ENCODE data around the gene VPS37C. TPM values are rescaled to one million over a fixed set of nuclear protein-coding genes. Genes with fewer than 3 reads are reported as not detected.

Gene VPS37C
- total RNA-seq, 4 donors from 2014 or later, result 12.6 to 23.5 (median 18.0) TPM

DNA sequence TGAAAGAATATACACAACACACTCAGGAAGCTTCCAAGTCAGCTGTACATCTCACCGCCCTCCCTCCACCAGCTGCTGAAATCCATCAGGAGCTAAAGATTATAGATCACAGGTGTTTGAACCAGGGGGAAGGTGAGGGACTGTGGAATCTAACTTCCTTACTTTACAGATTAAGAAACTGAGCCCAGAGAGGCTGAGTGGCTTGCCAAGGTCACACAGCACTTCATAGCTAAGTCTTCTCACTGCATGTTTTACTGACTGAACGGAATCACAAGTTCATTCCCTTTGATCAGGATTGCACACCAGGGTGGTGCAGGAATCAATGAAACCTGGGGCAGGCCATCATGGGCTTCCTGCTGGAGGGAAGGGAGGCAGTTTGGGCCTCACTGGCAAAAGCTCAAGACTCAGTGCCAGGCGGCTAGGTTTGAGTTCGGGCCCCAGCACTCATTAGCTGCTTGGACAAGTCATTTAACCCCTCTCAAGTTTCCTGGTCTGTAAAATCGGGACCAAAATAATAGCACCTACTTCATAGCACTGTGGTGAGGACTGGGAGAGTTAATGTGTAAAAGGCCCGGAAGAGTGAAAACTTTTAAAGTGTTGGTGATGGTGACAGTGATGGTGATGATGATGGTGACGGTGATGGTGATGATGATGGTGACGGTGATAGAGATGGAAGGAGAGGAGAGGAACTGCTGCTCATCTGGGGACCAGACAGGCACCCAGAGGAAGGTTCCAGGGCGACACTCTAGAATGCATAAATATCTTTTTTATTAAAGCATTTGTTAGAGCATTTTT, 50.8 kb downstream of the VPS37C start:
- no peak for DNase-seq
- 82 to 86% methylated on average over 9 of the region's 9 CpGs for WGBS, 2 donors
- Histone ChIP-seq H3K27ac (no peak overlapping the region), H3K36me3 (no peaks in the 10 kb centered on the region), H3K4me3 (no peak overlapping the region), H3K4me1 (no peaks in the 10 kb centered on the region), H3K9me3 (no peaks in the 10 kb centered on the region), H3K27me3 (no peaks in the 10 kb centered on the region)
- TF ChIP-seq, protein P1, sequence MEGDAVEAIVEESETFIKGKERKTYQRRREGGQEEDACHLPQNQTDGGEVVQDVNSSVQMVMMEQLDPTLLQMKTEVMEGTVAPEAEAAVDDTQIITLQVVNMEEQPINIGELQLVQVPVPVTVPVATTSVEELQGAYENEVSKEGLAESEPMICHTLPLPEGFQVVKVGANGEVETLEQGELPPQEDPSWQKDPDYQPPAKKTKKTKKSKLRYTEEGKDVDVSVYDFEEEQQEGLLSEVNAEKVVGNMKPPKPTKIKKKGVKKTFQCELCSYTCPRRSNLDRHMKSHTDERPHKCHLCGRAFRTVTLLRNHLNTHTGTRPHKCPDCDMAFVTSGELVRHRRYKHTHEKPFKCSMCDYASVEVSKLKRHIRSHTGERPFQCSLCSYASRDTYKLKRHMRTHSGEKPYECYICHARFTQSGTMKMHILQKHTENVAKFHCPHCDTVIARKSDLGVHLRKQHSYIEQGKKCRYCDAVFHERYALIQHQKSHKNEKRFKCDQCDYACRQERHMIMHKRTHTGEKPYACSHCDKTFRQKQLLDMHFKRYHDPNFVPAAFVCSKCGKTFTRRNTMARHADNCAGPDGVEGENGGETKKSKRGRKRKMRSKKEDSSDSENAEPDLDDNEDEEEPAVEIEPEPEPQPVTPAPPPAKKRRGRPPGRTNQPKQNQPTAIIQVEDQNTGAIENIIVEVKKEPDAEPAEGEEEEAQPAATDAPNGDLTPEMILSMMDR (IDR thresholded peaks at IDR 0.05), result no peak
- TF ChIP-seq POLR2A (IDR thresholded peaks at IDR 0.05), result no peak
- intact Hi-C loops (cut with DNase I), result no loop called here

DNA sequence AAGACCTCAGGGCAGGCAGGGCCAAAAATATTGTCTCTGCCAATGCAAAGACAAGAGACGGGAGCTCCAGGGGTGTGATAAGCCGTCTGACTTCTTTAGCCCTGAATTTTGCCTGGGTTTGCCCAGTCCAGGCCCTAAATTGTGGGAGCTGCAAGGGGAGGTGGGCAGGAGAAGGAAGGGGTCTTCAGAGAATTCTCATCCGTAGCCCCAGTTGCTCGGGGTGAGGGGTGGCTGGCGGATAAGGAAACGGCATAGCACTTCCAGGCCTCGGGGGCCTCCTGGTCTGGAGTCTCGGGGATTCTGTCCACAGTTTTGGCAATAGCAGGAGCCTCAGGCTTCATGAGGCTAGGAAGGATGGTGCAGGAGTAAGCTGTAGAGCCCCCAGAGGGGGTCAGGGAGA, 51.6 kb downstream of the VPS37C start:
- DNase-seq, result no peak
- TF ChIP-seq, protein P1 (IDR thresholded peaks at IDR 0.05), result no peak
- no peak for TF ChIP-seq POLR2A (IDR thresholded peaks at IDR 0.05)
- Histone ChIP-seq H3K9me3 (no peaks in the 10 kb centered on the region), H3K27me3 (no peaks in the 10 kb centered on the region), H3K27ac (no peak overlapping the region), H3K4me3 (no peak overlapping the region), H3K4me1 (no peaks in the 10 kb centered on the region), H3K36me3 (no peaks in the 10 kb centered on the region)
- intact Hi-C loops (cut with DNase I), result no loop called here
- WGBS, 2 donors, result 69 to 87% methylated on average over 4 to 8 of the region's 8 CpGs

DNA sequence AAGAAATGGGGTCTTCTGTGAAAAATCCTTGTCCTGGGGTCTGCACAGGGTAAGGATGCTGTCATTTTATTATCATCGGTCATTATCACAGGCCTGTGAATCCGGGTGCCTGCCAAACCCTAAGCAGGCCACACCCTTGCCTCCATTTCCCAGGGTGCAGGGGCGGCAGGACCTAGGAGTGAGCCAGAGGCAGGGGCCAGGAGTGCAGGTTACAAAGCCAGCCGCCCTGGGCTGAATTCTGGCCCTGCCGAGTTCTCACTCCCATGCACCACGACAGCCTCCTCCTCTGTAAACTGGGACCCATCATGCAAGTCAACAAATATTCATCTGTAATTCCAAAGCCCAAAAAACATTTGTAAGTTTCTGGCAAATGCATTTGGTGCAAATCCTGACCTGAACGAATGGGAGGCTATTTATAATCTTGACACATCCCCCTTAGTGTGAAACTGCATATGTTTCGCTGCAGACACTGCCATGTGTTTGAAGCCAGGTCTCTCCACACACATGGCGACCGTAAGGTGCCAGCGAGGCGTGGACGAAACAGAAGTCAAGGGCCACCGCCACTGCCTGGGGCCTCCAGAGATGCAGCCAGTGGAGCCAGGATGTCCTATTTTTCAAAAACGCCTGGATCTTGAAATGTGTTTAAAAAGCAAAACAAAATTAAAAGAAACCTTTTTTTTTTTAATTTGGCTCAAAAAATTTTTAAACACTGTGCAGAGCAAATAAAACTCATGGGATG, 52.2 kb downstream of the VPS37C start:
- H3K27me3 ChIP-seq, result no peaks in the 10 kb centered on the region
- H3K27ac ChIP-seq, result no peak overlapping the region
- 71 to 74% methylated on average over 14 to 15 of the region's 15 CpGs for WGBS, 2 donors
- TF ChIP-seq, protein P1 (IDR thresholded peaks at IDR 0.05), result no peak
- no peak for TF ChIP-seq POLR2A (IDR thresholded peaks at IDR 0.05)
- no peaks in the 10 kb centered on the region for H3K9me3 ChIP-seq
- no peaks in the 10 kb centered on the region for H3K36me3 ChIP-seq
- H3K4me3 ChIP-seq, result no peak overlapping the region
- no peaks in the 10 kb centered on the region for H3K4me1 ChIP-seq
- no peak for DNase-seq
- intact Hi-C loops (cut with DNase I), result no loop called here

DNA sequence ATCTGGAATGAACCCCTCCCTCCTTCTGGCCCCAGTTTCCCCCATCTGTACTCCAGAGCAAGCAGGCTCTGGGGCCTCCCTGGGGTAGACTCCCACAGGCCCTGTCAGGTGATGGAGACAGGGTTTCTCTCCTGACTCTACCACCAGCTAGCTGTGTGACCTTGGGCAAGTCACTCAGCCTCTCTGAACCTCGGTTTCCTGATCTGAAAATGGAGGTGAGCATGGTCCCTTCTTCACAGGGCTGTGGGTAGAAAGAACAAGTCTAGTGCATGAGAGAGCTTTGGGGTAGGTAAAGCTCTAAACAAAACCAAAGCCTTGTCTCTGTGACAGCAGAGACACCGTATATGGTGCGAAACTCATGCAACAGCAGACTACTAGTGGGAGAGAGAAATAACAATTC, 53.3 kb downstream of the VPS37C start:
- TF ChIP-seq, protein P1 (IDR thresholded peaks at IDR 0.05), result no peak
- no peak for TF ChIP-seq POLR2A (IDR thresholded peaks at IDR 0.05)
- no peak for DNase-seq
- intact Hi-C loops (cut with DNase I), result no loop called here
- no peaks in the 10 kb centered on the region for H3K4me1 ChIP-seq
- H3K4me3 ChIP-seq, result no peak overlapping the region
- no peaks in the 10 kb centered on the region for H3K27me3 ChIP-seq
- WGBS, 2 donors, result 82 to 100% methylated on average over 2 to 3 of the region's 3 CpGs
- H3K27ac ChIP-seq, result no peak overlapping the region
- H3K9me3 ChIP-seq, result no peaks in the 10 kb centered on the region
- no peaks in the 10 kb centered on the region for H3K36me3 ChIP-seq

DNA sequence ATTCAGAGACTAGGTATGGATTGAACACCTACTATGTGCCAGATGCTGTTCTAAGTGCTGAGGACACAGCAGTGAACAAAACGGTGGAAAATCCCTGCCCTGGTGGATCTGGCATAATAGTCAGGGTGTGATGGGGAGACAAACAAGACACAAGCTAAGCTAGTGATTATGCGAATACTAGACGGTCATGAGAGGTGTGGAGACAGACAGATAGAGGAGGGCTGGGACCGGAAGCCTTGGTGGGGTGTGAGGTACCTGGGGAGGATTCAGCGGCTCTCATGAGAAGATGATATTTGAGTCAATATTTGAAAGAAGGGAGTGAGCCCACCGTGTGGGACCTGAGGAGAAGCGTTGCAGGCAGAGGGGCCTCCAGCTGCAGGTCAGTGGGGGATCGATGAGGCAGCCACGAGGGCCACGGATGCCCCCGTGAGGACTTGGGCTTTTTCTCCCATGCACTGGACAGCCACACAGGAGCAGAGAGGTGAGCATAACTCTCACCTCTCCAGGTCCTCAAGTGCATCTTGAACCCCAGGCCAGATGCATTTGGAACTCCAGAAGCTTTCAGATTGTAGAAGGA, 54.2 kb downstream of the VPS37C start:
- intact Hi-C loops (cut with DNase I), result no loop called here
- H3K4me3 ChIP-seq, result no peak overlapping the region
- TF ChIP-seq POLR2A (IDR thresholded peaks at IDR 0.05), result no peak
- TF ChIP-seq, protein P1 (IDR thresholded peaks at IDR 0.05), result no peak
- no peaks in the 10 kb centered on the region for H3K4me1 ChIP-seq
- no peaks in the 10 kb centered on the region for H3K27me3 ChIP-seq
- WGBS, 2 donors, result 76 to 85% methylated on average over 11 of the region's 11 CpGs
- DNase-seq, result no peak
- no peaks in the 10 kb centered on the region for H3K36me3 ChIP-seq
- H3K27ac ChIP-seq, result no peak overlapping the region
- H3K9me3 ChIP-seq, result no peaks in the 10 kb centered on the region

All from esophagus squamous epithelium (tissue), 5 donors.